HL-60 (cell line): ENCODE results near the gene NFIB.

Experiments used
- DNase-seq, 2 experiments: peaks; one replicate each; pipeline ENCODE4 v3.0.0-alpha.2; 2010 to 2020; ENCODE audit warnings: low read depth in 1 of 2, low spot score in 1 of 2
- H3K27ac ChIP-seq: fragments of 250-450 bp; sonication (Bioruptor Pico); replicated peaks from 2 replicates; pipeline ENCODE4 v1.5.1; 2020; ENCODE audit warnings: mild to moderate bottlenecking, moderate library complexity
- H3K27me3 ChIP-seq: fragments of 250-450 bp; sonication (Bioruptor Pico); 2 replicates; pipeline ENCODE4 v1.5.1; 2021; ENCODE audit warnings: mild to moderate bottlenecking, moderate library complexity; ENCODE audit not compliant: insufficient read depth, poor library complexity, severe bottlenecking
- H3K4me3 ChIP-seq: replicated peaks from 2 replicates; pipeline ENCODE4 v1.5.1; 2011; ENCODE audit warnings: mild to moderate bottlenecking, control low read depth, low read length; ENCODE audit not compliant: insufficient read depth
- GABPA ChIP-seq: IDR thresholded peaks from 2 replicates; pipeline ENCODE4 v1.6.1; 2012; ENCODE audit warnings: low read depth
- POLR2AphosphoS5 ChIP-seq: IDR thresholded peaks from 2 replicates; pipeline ENCODE4 v1.6.1; 2012; ENCODE audit warnings: low read depth
- SPI1 ChIP-seq: IDR thresholded peaks from 2 replicates; pipeline ENCODE4 v1.6.1; 2012; ENCODE audit warnings: low read depth, mild to moderate bottlenecking, borderline replicate concordance
- TF ChIP-seq, protein P1 (sequence below): IDR thresholded peaks from one replicate; pipeline ENCODE4 v1.5.1; 2011; ENCODE audit warnings: low read length, control low read depth, inconsistent platforms; ENCODE audit not compliant: insufficient read depth
- TF ChIP-seq, protein P2 (sequence below): IDR thresholded peaks from 2 replicates; pipeline ENCODE4 v1.6.1; 2012; ENCODE audit warnings: low read depth; ENCODE audit not compliant: insufficient replicate concordance

The NFIB gene

DNA sequence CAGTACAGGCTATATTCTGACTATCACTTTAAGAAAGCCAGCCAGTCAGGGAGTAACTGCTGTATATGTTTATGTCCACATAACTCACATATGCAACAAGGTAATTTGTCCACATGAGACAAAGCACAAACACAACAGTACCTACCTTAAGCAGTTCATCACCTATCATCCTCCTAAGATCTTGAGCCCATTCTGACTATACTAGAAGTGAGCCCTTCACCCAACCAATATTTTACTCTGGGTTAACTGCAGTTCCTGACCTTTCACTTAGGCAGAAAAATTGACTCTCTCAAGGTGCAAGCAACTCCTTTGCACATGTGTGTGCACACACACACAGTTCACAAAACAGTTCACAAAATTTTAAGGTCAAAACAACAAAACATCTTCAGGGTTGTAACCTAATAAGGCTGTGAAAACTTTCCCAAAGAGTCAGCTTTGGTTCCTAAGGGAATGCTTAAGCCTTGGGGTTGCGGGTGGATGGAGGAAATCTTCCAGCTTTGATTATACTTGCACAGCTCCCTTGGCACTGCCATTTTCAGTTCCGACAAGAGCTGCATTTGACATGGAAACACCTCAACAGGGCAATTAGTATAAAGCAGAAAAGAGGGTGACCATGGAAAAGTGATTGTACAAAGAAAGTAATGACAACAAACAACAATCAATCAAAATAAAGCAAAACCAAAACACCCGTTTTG is 215.3 kb downstream of the NFIB start:
- DNase-seq = no peak
- Histone ChIP-seq H3K4me3 (no peak overlapping the region), H3K27ac (no peak overlapping the region), H3K27me3 (no peaks in the 10 kb centered on the region)
- TF ChIP-seq POLR2AphosphoS5 (no peak), SPI1 (no peak), GABPA (no peak)
- TF ChIP-seq, protein P1, sequence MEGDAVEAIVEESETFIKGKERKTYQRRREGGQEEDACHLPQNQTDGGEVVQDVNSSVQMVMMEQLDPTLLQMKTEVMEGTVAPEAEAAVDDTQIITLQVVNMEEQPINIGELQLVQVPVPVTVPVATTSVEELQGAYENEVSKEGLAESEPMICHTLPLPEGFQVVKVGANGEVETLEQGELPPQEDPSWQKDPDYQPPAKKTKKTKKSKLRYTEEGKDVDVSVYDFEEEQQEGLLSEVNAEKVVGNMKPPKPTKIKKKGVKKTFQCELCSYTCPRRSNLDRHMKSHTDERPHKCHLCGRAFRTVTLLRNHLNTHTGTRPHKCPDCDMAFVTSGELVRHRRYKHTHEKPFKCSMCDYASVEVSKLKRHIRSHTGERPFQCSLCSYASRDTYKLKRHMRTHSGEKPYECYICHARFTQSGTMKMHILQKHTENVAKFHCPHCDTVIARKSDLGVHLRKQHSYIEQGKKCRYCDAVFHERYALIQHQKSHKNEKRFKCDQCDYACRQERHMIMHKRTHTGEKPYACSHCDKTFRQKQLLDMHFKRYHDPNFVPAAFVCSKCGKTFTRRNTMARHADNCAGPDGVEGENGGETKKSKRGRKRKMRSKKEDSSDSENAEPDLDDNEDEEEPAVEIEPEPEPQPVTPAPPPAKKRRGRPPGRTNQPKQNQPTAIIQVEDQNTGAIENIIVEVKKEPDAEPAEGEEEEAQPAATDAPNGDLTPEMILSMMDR = no peak
- TF ChIP-seq, protein P2, sequence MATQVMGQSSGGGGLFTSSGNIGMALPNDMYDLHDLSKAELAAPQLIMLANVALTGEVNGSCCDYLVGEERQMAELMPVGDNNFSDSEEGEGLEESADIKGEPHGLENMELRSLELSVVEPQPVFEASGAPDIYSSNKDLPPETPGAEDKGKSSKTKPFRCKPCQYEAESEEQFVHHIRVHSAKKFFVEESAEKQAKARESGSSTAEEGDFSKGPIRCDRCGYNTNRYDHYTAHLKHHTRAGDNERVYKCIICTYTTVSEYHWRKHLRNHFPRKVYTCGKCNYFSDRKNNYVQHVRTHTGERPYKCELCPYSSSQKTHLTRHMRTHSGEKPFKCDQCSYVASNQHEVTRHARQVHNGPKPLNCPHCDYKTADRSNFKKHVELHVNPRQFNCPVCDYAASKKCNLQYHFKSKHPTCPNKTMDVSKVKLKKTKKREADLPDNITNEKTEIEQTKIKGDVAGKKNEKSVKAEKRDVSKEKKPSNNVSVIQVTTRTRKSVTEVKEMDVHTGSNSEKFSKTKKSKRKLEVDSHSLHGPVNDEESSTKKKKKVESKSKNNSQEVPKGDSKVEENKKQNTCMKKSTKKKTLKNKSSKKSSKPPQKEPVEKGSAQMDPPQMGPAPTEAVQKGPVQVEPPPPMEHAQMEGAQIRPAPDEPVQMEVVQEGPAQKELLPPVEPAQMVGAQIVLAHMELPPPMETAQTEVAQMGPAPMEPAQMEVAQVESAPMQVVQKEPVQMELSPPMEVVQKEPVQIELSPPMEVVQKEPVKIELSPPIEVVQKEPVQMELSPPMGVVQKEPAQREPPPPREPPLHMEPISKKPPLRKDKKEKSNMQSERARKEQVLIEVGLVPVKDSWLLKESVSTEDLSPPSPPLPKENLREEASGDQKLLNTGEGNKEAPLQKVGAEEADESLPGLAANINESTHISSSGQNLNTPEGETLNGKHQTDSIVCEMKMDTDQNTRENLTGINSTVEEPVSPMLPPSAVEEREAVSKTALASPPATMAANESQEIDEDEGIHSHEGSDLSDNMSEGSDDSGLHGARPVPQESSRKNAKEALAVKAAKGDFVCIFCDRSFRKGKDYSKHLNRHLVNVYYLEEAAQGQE = no peak

DNA sequence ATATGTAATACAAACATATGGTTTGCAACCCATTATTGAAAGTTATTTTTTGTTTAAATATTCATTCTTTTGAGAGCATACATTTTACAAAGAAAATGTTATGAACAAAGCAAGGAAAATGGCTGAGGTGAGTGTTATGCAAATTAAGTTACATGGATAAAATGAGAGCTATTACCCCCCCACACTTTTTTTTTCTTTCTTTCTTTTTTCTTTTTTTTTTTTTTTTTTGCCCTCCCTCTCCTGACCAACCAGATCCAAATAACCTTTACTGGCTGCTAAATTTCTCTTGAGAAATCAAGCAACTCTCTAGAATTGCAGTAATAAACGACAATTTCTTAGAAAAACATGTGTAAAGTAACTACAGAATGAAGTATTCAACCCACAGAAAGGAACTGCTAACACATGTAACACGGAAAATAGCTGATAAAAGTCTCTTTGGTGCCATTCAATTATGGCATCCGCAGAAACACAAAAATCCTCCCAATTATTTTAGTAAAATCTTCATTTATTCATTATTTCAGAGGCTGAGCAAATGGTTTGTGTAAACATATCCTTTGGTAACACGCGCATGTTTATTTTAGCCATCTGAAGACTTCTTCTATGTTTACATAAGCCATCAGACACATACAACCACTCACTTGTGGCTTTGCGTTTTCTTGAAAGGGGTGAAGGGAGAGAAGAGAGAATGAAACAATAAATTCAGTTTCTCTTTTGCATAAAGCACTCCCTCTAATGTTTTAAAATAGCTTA is 216.1 kb downstream of the NFIB start:
- H3K4me3 ChIP-seq = no peak overlapping the region
- H3K27ac ChIP-seq = no peak overlapping the region
- DNase-seq = no peak
- no peak for TF ChIP-seq POLR2AphosphoS5
- TF ChIP-seq, protein P2 = no peak
- no peak for TF ChIP-seq GABPA
- TF ChIP-seq SPI1 = no peak
- TF ChIP-seq, protein P1 = no peak
- no peaks in the 10 kb centered on the region for H3K27me3 ChIP-seq

DNA sequence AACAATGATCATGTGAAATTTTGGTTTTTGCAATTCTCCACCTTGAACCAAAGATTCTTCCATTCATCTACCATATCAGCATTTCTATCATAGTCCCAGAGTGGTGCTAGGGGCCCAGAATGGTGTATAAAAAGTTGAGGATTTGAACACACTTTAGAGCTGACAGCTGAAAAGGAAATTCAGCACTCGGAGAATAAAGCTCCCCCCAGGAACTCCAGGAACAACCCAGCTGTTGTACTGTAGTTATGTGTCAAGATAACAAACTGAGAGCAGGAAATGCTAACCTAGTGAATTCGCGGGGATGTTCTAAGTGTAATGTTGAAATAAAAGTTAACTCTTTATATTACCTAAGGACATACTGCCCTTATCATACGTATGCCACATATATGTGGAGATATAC is 216.7 kb downstream of the NFIB start:
- H3K4me3 ChIP-seq = no peak overlapping the region
- no peak for TF ChIP-seq SPI1
- TF ChIP-seq POLR2AphosphoS5 = no peak
- TF ChIP-seq GABPA = no peak
- TF ChIP-seq, protein P1 = no peak
- TF ChIP-seq, protein P2 = no peak
- no peak for DNase-seq
- H3K27ac ChIP-seq = no peak overlapping the region
- no peaks in the 10 kb centered on the region for H3K27me3 ChIP-seq
